CD4-positive, alpha-beta T cell treated with Interleukin-6 at 100 ng/mL for 8 hours (primary cell): ENCODE data around the gene GCH1.
"Not testable (repeated sequence)": the region's sequence is repeated elsewhere in the genome, so short reads cannot be mapped to it uniquely, and the experiment has no call there.

Experiments
- DNase-seq: peaks from one replicate; pipeline ENCODE4 v3.0.0-alpha.2; 2020; ENCODE audit warnings: mixed read lengths, low spot score

GCH1 gene

GRCh38 chr14:54908190-54908589 lies 5.6 kb upstream of the GCH1 start:
- no peak for DNase-seq

DNA sequence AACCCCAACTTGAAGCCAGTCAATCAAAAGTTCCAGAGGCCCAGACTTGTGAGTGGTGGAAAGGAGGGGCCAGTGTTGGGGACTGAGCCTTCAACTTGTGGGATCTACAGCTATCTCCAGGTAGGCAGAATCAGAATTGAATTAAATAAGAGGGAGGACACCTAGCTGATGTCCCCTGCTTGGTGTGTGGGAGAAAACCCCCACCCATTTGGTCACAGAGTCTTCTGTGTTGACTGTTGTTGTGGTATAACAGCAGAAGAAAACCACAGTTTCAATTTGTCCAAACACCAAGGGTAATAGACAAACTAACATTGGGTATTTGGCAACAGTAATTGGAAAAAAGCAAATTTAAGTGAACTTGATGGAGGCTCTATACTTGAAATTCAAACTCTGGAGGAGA lies 3.4 kb upstream of the GCH1 start:
- DNase-seq: no peak

GRCh38 chr14:54902143-54902520 lies 494 bp downstream of the GCH1 start:
- peak; percentile 82 for DNase-seq

DNA sequence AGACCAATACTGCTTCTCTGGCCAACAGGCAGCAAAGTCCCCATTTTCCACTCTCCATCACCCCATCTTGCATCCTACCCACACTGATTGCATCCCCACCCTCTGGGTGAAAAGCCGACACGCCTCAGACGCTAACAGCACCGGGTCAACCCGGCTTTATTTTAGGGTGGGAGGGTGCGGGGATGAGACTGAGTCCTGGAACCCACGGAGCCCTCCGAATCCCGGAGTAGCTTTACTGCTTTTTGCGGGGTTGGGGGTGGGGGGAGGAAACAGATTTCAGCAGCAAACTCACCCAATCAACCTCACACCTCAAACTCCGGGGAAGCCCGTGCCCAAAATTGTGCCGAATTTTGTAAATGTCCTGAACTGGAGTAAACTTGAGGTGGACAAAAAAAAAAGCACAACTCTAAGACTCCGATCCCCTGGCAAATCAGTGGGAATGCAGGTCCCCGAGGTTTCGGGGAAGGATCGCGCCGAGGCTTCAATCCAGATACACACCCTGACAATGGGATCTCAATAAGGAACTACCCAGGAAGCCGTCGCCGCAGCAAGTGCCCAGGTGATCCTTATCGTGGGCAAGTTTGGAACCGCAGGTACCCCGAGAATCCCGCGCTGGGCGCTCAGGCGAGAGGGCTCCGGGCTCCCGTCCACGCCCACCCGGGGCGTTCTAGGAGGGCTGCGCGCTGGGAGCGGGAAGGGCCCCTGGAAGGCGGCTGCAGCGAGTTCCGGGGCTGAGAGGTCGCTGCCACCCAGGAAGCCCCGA lies 1.1 kb downstream of the GCH1 start:
- peak; percentile 4 for DNase-seq

GRCh38 chr14:54899573-54899972 lies 3.1 kb downstream of the GCH1 start:
- no peak for DNase-seq

DNA sequence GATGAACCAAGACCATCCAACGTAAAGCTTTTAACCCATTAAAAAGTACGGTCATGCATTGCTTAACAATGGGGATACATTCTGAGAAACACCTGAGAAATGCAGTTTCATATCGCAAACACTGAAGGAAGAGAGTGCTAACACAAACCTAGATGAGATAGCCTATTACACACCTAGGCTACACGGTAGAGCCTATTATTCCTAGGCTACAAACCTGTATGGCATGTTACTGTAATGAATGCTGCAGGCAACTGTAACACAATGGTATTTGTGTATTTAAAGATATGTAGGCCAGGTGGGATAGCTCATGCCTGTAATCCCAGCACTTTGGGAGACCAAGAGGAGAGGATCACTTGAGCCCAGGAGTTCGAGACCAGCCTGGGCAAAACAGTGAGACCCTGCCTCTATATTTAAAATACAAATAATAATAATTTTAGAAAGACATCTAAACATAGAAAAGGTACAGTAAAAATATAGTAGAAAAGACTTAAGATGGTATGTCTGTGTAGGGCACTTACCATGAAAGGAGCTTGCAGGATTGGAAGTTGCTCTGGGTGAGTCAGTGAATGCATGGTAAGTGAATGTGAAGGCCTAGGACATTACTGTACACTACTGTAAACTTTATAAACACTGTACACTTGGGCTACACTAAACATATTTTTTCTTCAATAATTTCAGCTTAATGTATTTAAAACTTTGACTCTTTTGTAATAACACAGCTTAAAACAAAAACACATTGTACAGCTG lies 4.6 kb downstream of the GCH1 start:
- not testable (repeated sequence) for DNase-seq

- no peak for DNase-seq
Observed at GRCh38 chr14:54895683-54896082, 6.9 kb downstream of the GCH1 start.

DNA sequence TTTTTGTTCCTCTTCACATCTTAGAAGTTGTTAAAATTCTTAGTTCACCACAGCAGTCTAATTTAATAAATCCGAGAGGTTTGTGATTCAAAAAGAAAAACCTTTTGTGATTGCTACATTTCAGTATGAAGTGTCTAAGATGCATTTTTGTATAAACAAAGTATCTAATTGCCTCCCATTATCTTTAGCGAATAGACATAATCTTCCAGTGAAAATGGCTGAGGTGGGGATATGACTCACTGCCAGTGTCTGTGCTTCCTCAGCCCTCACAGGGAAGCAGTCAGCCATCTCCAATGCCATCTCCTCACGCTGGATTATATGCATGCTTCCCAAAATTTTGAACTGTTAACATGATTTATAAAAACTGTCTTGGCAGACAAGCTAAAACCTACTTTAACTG lies 7.6 kb downstream of the GCH1 start:
- DNase-seq: no peak

GRCh38 chr14:54893151-54893760 lies 9.4 kb downstream of the GCH1 start:
- DNase-seq: peak; percentile 36

DNA sequence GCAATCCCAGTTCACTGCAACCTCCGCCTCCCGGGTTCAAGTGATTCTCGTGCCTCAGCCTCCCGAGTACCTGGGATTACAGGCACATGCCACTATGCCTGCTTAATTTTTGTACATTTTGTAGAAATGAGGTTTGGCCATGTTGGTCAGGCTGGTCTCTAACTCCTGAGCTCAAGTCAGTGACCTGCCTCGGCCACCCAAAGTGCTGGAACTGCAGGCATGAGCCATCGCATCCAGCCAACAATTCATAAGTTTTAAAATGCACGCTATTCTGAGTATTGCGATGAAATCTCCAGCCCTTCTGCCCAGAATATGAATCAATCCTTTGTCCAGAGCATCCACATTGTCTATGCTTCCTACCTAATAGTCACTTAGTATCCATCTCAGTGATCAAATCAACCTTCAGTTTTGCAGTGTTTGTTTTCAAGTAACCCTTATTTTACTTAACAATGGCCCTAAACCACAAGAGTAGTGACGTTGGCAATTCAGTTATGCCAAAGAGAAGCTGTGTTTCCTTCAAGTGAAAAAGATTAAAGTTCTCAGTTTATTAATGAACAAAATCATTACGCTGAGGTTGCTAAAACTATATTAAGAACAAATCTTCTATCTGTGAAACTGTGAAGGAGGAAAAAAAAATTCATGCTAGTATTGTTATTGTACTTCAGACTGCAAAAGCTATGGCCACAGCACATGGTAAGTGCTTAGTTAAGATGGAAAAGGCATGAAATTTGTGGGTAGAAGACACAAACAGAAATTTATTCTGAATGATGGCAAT lies 11.0 kb downstream of the GCH1 start:
- no peak for DNase-seq

- DNase-seq: no peak
Observed at GRCh38 chr14:54890788-54891187, 11.8 kb downstream of the GCH1 start.

DNA sequence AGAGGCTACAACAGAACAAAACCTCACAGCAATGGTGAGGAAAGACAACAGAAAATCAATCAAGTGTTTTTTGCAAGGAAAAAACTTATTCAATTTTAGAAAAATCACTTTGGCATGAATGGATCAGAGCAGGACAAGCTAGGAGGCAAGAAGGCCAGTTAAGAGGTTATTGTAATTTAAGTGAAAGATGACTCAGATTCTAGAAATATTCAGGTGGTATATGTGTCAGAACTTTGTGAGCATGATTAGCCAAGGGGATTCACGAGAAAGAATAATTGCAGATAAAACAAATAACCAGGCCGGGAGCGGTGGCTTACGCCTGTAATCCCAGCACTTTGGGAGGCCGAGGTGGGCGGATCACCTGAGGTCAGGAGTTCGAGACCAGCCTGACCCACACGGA lies 12.7 kb downstream of the GCH1 start:
- DNase-seq: no peak

DNA sequence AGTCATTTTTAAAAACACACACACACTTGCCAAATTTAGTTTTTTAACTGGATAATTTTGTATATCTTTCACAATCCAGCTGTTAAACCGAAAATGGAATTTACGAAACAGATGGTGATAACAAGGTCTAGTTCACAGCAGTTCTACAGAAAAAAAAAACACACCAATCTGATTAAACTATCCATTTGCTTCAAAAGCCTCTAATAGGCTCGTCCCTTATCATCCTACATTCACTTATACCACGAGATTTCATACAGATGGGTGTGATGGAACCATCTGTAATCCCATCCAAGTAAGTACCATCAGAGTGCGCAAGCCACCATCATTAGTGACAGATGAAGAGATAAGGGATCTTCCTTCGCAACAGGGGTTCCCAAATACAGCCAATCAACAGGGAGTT lies 20.1 kb downstream of the GCH1 start:
- no peak for DNase-seq

DNA sequence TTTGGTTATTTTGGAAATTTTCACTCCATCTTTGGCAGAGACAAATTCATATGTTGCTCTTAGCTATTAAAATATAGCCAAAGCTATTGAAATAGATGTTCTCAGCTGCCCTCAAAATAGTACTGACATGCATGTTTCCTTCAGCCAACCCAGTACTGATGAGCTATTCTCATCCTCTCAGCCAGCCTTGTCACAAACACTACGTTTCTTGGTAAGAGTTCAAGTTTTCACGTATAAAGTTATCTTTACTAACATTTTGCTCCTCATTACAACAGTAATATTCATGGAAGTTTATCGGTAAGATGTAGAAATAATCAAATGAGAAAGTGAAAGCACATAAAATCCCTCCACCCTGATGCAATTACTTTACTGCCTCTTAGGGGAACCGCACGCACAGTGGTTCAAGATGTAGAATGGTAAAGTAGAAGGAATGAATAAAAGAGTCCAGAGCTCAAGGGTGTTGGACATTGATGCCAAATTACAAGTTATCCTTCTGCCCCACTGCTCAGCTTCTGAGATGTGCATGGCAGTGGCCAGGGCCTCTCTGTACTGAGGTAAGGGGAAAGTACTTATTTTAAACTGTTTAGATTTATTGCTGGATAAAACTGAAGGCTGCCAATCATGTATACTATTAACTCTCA lies 20.7 kb downstream of the GCH1 start:
- DNase-seq: peak; percentile 24

DNA sequence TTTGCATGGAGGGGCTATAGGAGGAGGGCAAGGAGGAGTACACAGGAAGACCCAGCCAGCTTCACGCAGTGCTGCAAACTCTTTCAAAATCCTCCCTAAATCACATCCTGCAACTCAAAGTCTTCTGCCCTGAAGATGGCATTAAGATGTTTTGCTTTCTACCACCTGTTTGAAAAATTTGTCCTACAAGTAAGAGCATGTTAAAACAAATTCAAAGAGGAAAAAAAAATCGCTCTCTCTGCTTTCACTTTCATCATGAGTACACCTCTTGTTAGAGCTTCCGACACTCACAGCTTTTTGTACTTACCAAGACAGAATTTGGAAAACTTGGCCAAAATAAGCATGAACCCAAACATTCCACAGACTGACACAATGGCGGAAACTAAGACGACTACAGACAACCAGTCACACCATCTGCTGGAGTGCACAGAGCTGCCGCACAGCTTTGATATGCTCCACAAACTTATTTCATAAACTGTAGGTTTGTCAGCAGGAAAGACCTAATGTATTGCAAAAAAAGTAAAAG lies 21.3 kb downstream of the GCH1 start:
- DNase-seq: peak; percentile 54

DNA sequence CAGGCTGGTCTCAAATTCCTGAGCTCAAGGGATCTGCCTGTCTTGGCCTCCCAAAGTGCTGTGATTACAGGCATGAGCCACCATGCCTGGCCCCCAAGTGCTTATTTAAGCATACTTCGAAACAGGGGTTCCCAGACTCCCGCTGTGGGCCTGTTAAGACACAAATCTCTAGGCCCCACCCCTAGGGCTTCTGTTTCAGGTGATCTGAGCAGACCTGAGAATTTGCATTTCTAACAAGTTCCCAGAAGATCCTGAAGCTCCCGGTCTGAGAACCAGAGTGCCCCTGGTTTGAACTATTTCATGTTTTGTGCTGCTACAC lies 25.0 kb downstream of the GCH1 start:
- DNase-seq: no peak

DNA sequence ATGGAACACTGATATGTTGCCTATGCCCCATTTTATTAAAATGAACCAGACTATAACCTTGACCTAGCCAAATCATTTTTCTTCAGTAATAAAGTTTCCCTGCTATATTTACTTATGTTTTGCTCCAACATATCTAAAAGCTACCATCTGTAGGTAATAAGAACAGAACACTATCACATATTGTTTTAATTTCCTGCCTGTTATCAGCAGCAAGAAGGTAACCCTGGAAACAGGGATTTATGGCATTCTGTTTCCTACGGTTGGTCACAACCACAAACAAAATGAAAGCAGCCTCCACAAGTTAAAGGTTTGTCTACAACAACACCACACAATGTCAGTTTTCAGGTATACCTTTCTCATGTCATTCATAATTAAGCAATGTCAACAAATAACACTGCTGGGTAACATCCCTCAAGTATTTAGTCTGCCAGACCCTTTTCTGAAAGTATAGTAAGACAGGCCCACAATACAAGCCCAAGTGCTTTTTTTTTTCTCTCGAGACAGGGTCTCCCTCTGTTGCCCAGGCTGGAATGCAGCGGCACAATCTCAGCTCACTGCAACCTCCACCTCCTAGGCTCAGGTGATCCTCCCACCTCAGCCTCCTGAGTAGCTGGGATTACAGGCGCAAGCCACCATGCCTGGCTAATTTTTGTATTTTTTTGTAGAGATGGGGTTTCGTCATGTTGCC lies 25.5 kb downstream of the GCH1 start:
- no peak for DNase-seq

DNA sequence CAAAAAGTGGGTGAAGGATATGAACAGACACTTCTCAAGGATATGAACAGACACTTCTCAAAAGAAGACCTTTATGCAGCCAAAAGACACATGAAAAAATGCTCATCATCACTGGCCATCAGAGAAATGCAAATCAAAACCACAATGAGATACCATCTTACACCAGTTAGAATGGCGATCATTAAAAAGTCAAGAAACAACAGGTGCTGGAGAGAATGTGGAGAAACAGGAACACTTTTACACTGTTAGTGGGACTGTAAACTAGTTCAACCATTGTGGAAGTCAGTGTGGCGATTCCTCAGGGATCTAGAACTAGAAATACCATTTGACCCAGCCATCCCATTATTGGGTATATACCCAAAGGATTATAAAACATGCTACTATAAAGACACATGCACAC lies 27.0 kb downstream of the GCH1 start:
- DNase-seq: not testable (repeated sequence)

DNA sequence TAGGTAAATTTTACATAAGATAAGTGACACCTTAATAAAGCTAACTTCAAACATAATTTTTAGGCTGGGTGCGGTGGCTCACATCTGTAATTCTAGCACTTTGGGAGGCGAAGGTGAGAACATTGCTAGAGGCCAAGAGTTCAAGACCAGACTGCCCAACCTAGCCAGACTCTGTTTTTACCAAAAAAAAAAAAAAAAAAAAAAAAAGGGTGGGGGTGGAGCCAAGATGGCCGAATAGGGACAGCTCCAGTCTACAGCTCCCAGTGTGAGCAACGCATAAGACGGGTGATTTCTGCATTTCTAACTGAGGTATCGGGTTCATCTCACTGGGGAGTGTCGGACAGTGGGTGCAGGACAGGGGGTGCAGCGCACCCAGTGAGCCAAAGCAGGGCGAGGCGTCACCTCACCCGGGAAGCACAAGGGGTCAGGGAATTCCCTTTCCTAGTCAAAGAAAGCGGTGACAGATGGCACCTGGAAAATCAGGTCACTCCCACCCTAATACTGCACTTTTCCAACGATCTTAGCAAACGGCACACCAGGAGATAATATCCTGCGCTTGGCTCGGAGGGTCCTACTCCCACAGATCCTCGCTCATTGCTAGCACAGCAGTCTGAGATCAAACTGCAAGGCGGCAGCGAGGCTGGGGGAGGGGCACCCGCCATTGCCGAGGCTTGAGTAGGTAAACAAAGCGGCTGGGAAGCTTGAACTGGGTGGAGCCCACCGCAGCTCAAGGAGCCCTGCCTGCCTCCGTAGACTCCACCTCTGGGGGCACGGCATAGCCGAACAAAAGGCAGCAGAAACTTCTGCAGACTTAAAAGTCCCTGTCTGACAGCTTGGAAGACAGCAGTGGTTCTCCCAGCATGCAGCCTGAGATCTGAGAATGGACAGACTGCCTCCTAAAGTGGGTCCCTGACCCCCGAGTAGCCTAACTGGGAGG lies 32.2 kb downstream of the GCH1 start:
- DNase-seq: peak; percentile 6

DNA sequence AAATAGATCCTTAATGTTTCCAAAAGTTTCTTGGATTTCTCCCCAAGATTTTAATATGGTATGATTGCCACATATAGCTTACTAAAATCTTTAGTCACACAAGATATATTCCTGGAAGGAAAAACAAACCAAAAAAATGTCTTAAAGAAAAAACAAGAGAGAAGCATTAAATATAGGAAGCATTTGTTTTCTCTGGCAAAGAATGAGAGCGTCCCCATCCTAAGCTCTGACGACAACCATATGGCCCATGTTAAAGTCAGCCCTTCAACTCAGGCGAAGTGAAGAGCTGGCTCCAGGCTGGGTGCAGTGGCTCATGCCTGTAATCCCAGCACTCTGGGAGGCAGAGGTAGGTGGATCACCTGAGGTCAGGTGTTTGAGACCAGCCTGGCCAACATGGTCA lies 35.6 kb downstream of the GCH1 start:
- no peak for DNase-seq
